PFSK-1 (cell line): ENCODE measurements around the gene WFDC5.

Experiments used
- POLR2AphosphoS5 ChIP-seq: IDR thresholded peaks from 2 replicates; pipeline ENCODE4 v1.6.1; 2012; ENCODE audit warnings: low read depth, mild to moderate bottlenecking, control low read depth, low read length, moderate library complexity
- SIN3A ChIP-seq: IDR thresholded peaks from 2 replicates; pipeline ENCODE4 v1.6.1; 2012; ENCODE audit warnings: mild to moderate bottlenecking, low read length, moderate library complexity, borderline replicate concordance; ENCODE audit not compliant: insufficient read depth
- TF ChIP-seq, protein P1 (sequence below), 2 experiments: IDR thresholded peaks; 2 replicates each; pipeline versions ENCODE4 v1.6.1 to v1.8.0; 2011 to 2012; ENCODE audit warnings: low read depth in 2 of 2, low read length in 2 of 2, control low read depth in 1 of 2, inconsistent platforms in 1 of 2, mild to moderate bottlenecking in 1 of 2, moderate library complexity in 1 of 2; ENCODE audit not compliant: insufficient read depth in 1 of 2

DNA sequence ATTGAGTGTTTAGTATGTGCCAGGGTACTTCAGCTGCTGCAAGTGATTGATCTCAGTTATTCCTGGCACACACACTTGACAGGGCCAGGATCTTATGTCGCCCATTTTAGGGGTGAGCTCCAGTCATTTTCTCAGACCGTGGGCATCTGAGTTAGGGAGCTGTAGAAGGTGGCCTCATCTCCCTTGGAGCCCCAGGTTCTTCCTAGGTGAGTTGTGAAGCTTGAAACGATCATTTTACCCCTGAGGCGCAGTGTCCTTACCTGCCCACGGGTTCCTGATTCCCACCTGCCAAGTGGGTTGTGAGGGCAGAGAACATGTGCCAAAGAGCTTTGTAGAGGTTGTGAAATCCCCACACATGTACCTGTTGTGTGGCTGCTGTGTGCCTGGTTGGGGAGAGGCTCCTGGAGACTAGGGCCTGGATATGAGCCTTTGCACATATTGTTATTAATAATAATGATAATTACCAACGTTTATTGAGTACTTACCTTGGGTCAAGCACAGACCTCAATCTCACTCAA is 13.6 kb downstream of the WFDC5 start:
- TF ChIP-seq POLR2AphosphoS5 (no peak), SIN3A (no peak)
- TF ChIP-seq, protein P1, sequence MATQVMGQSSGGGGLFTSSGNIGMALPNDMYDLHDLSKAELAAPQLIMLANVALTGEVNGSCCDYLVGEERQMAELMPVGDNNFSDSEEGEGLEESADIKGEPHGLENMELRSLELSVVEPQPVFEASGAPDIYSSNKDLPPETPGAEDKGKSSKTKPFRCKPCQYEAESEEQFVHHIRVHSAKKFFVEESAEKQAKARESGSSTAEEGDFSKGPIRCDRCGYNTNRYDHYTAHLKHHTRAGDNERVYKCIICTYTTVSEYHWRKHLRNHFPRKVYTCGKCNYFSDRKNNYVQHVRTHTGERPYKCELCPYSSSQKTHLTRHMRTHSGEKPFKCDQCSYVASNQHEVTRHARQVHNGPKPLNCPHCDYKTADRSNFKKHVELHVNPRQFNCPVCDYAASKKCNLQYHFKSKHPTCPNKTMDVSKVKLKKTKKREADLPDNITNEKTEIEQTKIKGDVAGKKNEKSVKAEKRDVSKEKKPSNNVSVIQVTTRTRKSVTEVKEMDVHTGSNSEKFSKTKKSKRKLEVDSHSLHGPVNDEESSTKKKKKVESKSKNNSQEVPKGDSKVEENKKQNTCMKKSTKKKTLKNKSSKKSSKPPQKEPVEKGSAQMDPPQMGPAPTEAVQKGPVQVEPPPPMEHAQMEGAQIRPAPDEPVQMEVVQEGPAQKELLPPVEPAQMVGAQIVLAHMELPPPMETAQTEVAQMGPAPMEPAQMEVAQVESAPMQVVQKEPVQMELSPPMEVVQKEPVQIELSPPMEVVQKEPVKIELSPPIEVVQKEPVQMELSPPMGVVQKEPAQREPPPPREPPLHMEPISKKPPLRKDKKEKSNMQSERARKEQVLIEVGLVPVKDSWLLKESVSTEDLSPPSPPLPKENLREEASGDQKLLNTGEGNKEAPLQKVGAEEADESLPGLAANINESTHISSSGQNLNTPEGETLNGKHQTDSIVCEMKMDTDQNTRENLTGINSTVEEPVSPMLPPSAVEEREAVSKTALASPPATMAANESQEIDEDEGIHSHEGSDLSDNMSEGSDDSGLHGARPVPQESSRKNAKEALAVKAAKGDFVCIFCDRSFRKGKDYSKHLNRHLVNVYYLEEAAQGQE (IDR thresholded peaks at IDR 0.05; ENCODE audit: insufficient read depth in 1 of 2, low read depth in 2 of 2, low read length in 2 of 2), result no peak
